NCI-H1694 (cell line): Measurements from ENCODE around the gene LACTB.

Experiments
- DNase-seq: peaks from one replicate; lab custom pipeline; 2025; lab: John Stamatoyannopoulos, UW

The LACTB gene

GRCh38 chr15:63124506-63124905 lies 2.8 kb downstream of the LACTB start:
- DNase-seq: no peak

GRCh38 chr15:63126726-63127125 lies 5.1 kb downstream of the LACTB start:
- DNase-seq: no peak

GRCh38 chr15:63133786-63134185 lies 12.1 kb downstream of the LACTB start:
- no peak for DNase-seq

- no peak for DNase-seq
Observed at GRCh38 chr15:63134245-63134985, 12.8 kb downstream of the LACTB start.

- no peak for DNase-seq
Observed at GRCh38 chr15:63135281-63135680, 13.6 kb downstream of the LACTB start.

- DNase-seq: no peak
Observed at GRCh38 chr15:63135804-63136203, 14.1 kb downstream of the LACTB start.

GRCh38 chr15:63136742-63137141 lies 15.1 kb downstream of the LACTB start:
- no peak for DNase-seq

- DNase-seq: no peak
Observed at GRCh38 chr15:63140936-63141335, 19.3 kb downstream of the LACTB start.

GRCh38 chr15:63145426-63145825 lies 23.8 kb downstream of the LACTB start:
- no peak for DNase-seq

GRCh38 chr15:63146684-63147083 lies 25.0 kb downstream of the LACTB start:
- DNase-seq: no peak

- no peak for DNase-seq
Observed at GRCh38 chr15:63151665-63152064, 30.0 kb downstream of the LACTB start.

- no peak for DNase-seq
Observed at GRCh38 chr15:63155486-63155885, 33.8 kb downstream of the LACTB start.

- no peak for DNase-seq
Observed at GRCh38 chr15:63156086-63156710, 34.5 kb downstream of the LACTB start.

GRCh38 chr15:63156755-63157117 lies 35.1 kb downstream of the LACTB start:
- no peak for DNase-seq

- peak; percentile 71 for DNase-seq
Observed at GRCh38 chr15:63157118-63157843, 35.6 kb downstream of the LACTB start, which contains the start of gene RPS27L. TSS of gene RPS27L (minus strand) at chr15:63157477. CDS start at chr15:63157405, 72 bp downstream.

- no peak for DNase-seq
Observed at GRCh38 chr15:63157891-63158431, 36.3 kb downstream of the LACTB start.

- no peak for DNase-seq
Observed at GRCh38 chr15:63160638-63161037, 39.0 kb downstream of the LACTB start.

- no peak for DNase-seq
Observed at GRCh38 chr15:63163217-63163616, 41.6 kb downstream of the LACTB start.

GRCh38 chr15:63165166-63165859 lies 43.7 kb downstream of the LACTB start:
- DNase-seq: no peak

- DNase-seq: no peak
Observed at GRCh38 chr15:63166219-63166618, 44.6 kb downstream of the LACTB start.

- no peak for DNase-seq
Observed at GRCh38 chr15:63169788-63170187, 48.1 kb downstream of the LACTB start.

- DNase-seq: no peak
Observed at GRCh38 chr15:63172376-63172775, 50.7 kb downstream of the LACTB start.
